ENCODE measurements around the gene GPRIN1.
"Not testable (repeated sequence)": the region's sequence is repeated elsewhere in the genome, so short reads cannot be mapped to it uniquely, and the experiment has no call there.

Gene GPRIN1

DNA sequence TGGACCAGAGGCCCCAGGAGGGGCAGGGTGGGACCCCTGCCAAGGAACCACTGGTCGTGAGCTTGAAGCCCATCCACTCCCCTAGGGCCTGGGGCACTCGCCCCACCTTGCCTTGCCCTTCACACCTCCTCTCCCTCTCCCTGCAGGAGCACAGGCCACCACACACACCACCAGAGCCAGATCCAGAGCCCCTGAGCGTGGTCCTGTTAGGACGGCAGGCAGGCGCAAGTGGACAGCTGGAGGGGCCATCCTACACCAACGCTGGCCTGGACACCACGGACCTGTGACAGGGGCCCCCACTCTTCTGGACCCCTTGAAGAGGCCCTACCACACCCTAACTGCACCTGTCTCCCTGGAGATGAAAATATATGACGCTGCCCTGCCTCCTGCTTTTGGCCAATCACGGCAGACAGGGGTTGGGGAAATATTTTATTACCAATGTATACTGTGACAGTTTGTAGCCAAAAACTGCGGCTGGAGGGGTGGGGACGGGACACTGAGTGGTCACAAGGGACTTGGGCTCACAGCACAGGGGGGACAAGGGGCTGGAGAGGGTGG is 14.5 kb downstream of the GPRIN1 start:
- no peak for TF ChIP-seq CTCF (IDR thresholded peaks at IDR 0.05; ENCODE audit: extremely low read depth, missing control alignments)
- no peak for DNase-seq (ENCODE audit: low spot score)

GRCh38 chr5:176594554-176594953 is 15.4 kb downstream of the GPRIN1 start:
- no peak for TF ChIP-seq CTCF (IDR thresholded peaks at IDR 0.05; ENCODE audit: extremely low read depth, missing control alignments)
- no peak for DNase-seq (ENCODE audit: low spot score)

- TF ChIP-seq CTCF (IDR thresholded peaks at IDR 0.05; ENCODE audit: extremely low read depth, missing control alignments), result no peak
- DNase-seq (ENCODE audit: low spot score), result no peak
Measured at GRCh38 chr5:176593273-176593869, 16.6 kb downstream of the GPRIN1 start.

DNA sequence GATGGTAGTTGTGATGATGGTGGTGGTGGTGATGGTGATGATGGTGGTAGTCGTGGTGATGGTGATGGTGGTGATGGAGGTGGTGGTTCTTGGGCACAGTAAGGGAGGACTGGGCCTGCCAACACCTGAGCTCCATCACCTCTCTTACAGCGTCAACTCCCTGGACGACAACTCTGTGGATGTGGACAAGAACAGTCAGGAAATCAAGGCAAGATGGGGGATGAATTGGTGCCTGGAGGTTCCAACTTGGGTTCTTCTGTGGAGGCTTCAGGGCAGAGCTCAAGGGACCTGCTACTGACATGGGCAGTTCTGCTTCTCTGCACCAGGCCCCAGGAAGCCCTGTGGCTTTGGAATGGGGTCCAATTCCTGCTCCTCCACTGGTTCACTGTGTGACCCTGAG is 17.4 kb downstream of the GPRIN1 start:
- no peak for TF ChIP-seq CTCF (IDR thresholded peaks at IDR 0.05; ENCODE audit: extremely low read depth, missing control alignments)
- DNase-seq (ENCODE audit: low spot score), result no peak

DNA sequence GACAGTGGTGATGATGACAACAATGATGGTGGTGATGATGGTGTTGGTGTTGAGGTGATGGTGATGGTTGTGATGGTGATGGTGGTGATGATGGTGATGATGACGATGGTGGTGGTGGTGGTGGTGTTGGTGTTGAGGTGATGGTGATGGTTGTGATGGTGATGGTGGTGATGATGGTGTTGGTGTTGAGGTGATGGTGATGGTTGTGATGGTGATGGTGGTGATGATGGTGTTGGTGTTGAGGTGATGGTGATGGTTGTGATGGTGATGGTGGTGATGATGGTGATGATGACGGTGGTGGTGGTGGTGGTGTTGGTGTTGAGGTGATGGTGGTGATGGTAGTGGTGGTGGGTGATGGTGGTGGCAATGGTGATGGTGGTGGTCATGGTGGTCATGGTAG is 18.3 kb downstream of the GPRIN1 start:
- DNase-seq (ENCODE audit: low spot score), result not testable (repeated sequence)

- no peak for TF ChIP-seq CTCF (IDR thresholded peaks at IDR 0.05; ENCODE audit: extremely low read depth, missing control alignments)
- DNase-seq (ENCODE audit: low spot score), result no peak
Measured at GRCh38 chr5:176590035-176590717, 19.8 kb downstream of the GPRIN1 start.

- no peak for TF ChIP-seq CTCF (IDR thresholded peaks at IDR 0.05; ENCODE audit: extremely low read depth, missing control alignments)
- DNase-seq (ENCODE audit: low spot score), result no peak
Measured at GRCh38 chr5:176589039-176589769, 20.8 kb downstream of the GPRIN1 start.

All from GM20000 (cell line).